ENCODE measurements around the gene COL4A2.

Gene COL4A2

DNA sequence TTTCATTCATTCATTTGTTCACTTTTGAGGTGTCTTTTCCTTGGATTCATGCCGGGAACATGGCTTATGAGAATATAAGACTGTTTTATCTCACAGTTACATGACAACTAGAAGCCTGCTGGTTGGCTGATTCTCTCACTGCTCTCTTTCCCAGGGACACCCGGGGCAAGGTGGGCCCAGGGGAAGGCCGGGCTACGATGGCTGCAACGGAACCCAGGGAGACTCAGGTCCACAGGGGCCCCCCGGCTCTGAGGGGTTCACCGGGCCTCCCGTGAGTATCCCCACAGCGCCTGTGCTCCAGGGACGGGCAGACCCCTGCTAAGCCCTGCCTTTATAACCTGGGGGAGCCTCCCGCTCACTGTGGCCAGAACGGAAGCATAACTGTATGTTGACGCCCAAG lies 121.2 kb downstream of the COL4A2 start:
- H3K27ac ChIP-seq (ENCODE audit: extremely low read depth, low read depth, low read length) = no peak overlapping the region
- TF ChIP-seq ZNF311 (tag by site-specific recombination; IDR thresholded peaks at IDR 0.05; ENCODE audit: borderline replicate concordance) (no peak), SP7 (tag by site-specific recombination; IDR thresholded peaks at IDR 0.05) (no peak), KLF10 (tag by site-specific recombination; IDR thresholded peaks at IDR 0.05) (no peak), YY1 (tag by site-specific recombination; IDR thresholded peaks at IDR 0.05) (no peak), ZNF521 (tag by site-specific recombination; IDR thresholded peaks at IDR 0.05) (no peak), ZNF654 (tag by site-specific recombination; IDR thresholded peaks at IDR 0.05; ENCODE audit: low read depth) (no peak), ZNF518A (tag by site-specific recombination; conservative IDR thresholded peaks at IDR 0.05; ENCODE audit: low read depth) (no peak), ZNF571 (tag by site-specific recombination; IDR thresholded peaks at IDR 0.05) (no peak)
- TF ChIP-seq, protein P1, sequence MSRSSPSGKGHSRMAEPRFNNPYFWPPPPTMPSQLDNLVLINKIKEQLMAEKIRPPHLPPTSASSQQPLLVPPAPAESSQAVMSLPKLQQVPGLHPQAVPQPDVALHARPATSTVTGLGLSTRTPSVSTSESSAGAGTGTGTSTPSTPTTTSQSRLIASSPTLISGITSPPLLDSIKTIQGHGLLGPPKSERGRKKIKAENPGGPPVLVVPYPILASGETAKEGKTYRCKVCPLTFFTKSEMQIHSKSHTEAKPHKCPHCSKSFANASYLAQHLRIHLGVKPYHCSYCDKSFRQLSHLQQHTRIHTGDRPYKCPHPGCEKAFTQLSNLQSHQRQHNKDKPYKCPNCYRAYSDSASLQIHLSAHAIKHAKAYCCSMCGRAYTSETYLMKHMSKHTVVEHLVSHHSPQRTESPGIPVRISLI (tag by site-specific recombination; IDR thresholded peaks at IDR 0.05) = no peak
- TF ChIP-seq, protein P2, sequence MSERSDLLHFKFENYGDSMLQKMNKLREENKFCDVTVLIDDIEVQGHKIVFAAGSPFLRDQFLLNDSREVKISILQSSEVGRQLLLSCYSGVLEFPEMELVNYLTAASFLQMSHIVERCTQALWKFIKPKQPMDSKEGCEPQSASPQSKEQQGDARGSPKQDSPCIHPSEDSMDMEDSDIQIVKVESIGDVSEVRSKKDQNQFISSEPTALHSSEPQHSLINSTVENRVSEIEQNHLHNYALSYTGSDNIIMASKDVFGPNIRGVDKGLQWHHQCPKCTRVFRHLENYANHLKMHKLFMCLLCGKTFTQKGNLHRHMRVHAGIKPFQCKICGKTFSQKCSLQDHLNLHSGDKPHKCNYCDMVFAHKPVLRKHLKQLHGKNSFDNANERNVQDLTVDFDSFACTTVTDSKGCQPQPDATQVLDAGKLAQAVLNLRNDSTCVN (tag by site-specific recombination; optimal IDR thresholded peaks at IDR 0.05) = no peak
- peaks cover 0 to 16% of the 10 kb centered on the region in 2 experiments; a peak in 1 of 3 replicates for H3K36me3 ChIP-seq (ENCODE audit: control insufficient read depth in 2 of 2, insufficient read depth in 1 of 2, low read length in 2 of 2)
- ChIA-PET POLR2A (no interaction called here), CTCF (interaction anchor here (0.7 kb wide), 1 partner anchor 27 kb away, joined by 3 read pairs; no protein-coding TSS in a partner anchor)
- H3K4me1 ChIP-seq (ENCODE audit: control insufficient read depth, insufficient read depth, low read length) = peaks cover 3% of the 10 kb centered on the region; the same call in 1 of the 2 replicates
- no peaks in the 10 kb centered on the region for H3K9me3 ChIP-seq (ENCODE audit: control insufficient read depth, insufficient read depth, low read depth, low read length)
- H3K4me3 ChIP-seq (ENCODE audit: low read depth, low read length) = no peak overlapping the region

GRCh38 chr13:110430391-110431336 lies 123.6 kb downstream of the COL4A2 start:
- no peak overlapping the region for H3K27ac ChIP-seq (ENCODE audit: extremely low read depth, low read depth, low read length)
- ChIA-PET POLR2A (no interaction called here), CTCF (interaction anchor here (0.7 to 1.1 kb wide), 2 partner anchors 25 to 156 kb away, joined by 4 to 5 read pairs; no protein-coding TSS in a partner anchor)
- peaks cover 0 to 24% of the 10 kb centered on the region in 2 experiments; a peak in 1 of 3 replicates for H3K36me3 ChIP-seq (ENCODE audit: control insufficient read depth in 2 of 2, insufficient read depth in 1 of 2, low read length in 2 of 2)
- H3K4me1 ChIP-seq (ENCODE audit: control insufficient read depth, insufficient read depth, low read length) = peaks cover 3% of the 10 kb centered on the region; the same call in 1 of the 2 replicates
- no peaks in the 10 kb centered on the region for H3K9me3 ChIP-seq (ENCODE audit: control insufficient read depth, insufficient read depth, low read depth, low read length)
- H3K4me3 ChIP-seq (ENCODE audit: low read depth, low read length) = no peak overlapping the region
- TF ChIP-seq SCRT2 (tag by site-specific recombination; IDR thresholded peaks at IDR 0.05) (no peak), CTCF (tag by site-specific recombination; IDR thresholded peaks at IDR 0.05) (no peak), ZNF514 (tag by site-specific recombination; IDR thresholded peaks at IDR 0.05) (no peak), ZNF37A (tag by site-specific recombination; IDR thresholded peaks at IDR 0.05) (no peak), ZNF202 (tag by site-specific recombination; IDR thresholded peaks at IDR 0.05; ENCODE audit: borderline replicate concordance) (no peak), ZNF501 (tag by site-specific recombination; IDR thresholded peaks at IDR 0.05) (no peak), HOXD13 (CRISPR knock-in tag; IDR thresholded peaks at IDR 0.05; ENCODE audit: borderline replicate concordance) (no peak), ZNF544 (tag by site-specific recombination; IDR thresholded peaks at IDR 0.05) (no peak), GLI4 (tag by site-specific recombination; IDR thresholded peaks at IDR 0.05) (no peak), ZNF184 (tag by site-specific recombination; IDR thresholded peaks at IDR 0.05) (no peak)
- TF ChIP-seq, protein P3, sequence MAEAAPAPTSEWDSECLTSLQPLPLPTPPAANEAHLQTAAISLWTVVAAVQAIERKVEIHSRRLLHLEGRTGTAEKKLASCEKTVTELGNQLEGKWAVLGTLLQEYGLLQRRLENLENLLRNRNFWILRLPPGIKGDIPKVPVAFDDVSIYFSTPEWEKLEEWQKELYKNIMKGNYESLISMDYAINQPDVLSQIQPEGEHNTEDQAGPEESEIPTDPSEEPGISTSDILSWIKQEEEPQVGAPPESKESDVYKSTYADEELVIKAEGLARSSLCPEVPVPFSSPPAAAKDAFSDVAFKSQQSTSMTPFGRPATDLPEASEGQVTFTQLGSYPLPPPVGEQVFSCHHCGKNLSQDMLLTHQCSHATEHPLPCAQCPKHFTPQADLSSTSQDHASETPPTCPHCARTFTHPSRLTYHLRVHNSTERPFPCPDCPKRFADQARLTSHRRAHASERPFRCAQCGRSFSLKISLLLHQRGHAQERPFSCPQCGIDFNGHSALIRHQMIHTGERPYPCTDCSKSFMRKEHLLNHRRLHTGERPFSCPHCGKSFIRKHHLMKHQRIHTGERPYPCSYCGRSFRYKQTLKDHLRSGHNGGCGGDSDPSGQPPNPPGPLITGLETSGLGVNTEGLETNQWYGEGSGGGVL (tag by site-specific recombination; IDR thresholded peaks at IDR 0.05) = no peak
